Gastroesophageal sphincter (tissue), 4 donors: ENCODE measurements around the gene ZNF354C. TPM values are rescaled to one million over a fixed set of nuclear protein-coding genes. Genes with fewer than 3 reads are reported as not detected.

Experiments
- ATAC-seq: fragments of 150-250 bp; one replicate; pipeline ENCODE4 v1.9.1; 2016; ENCODE audit warnings: mild to moderate bottlenecking, moderate library complexity
- H3K27ac ChIP-seq, 4 donors: fragments of 200-600 bp; sonication (generic) in 3 of 4; 1 replicate in 3 of 4; 2 replicates in 1 of 4; pipeline ENCODE4 v1.5.1; 2016 to 2019
- H3K27me3 ChIP-seq: fragments of 200-600 bp; sonication (generic); one replicate; pipeline ENCODE4 v1.5.1; 2019
- H3K36me3 ChIP-seq, 2 donors: fragments of 200-600 bp; sonication (generic); one replicate each; pipeline ENCODE4 v1.5.1; 2019; ENCODE audit warnings: control low read depth in 1 of 2
- H3K4me1 ChIP-seq, 3 donors: fragments of 200-600 bp; sonication (generic); 1 replicate in 2 of 3; 2 replicates in 1 of 3; pipeline ENCODE4 v1.5.1; 2016 to 2019; ENCODE audit warnings: control low read depth in 2 of 3
- H3K4me3 ChIP-seq, 2 donors: fragments of 200-600 bp; sonication (generic); one replicate each; pipeline ENCODE4 v1.5.1; 2019; ENCODE audit warnings: mild to moderate bottlenecking in 1 of 2, moderate library complexity in 1 of 2
- H3K9me3 ChIP-seq, 3 donors: fragments of 200-600 bp; sonication (generic); one replicate each; pipeline ENCODE4 v1.5.1; 2017 to 2019; ENCODE audit warnings: control low read depth in 2 of 3
- EP300 ChIP-seq: sonication (generic); formaldehyde crosslinking; IDR thresholded peaks from one replicate; pipeline ENCODE4 v1.6.1; 2017; ENCODE audit warnings: antibody characterized with exemption, mild to moderate bottlenecking
- POLR2A ChIP-seq, 2 donors: fragments of 450-650 bp; IDR thresholded peaks; one replicate each; pipeline ENCODE4 v1.6.1; 2017; ENCODE audit warnings: antibody characterized with exemption in 2 of 2, mild to moderate bottlenecking in 2 of 2, moderate library complexity in 1 of 2
- POLR2AphosphoS5 ChIP-seq: sonication (generic); formaldehyde crosslinking; IDR thresholded peaks from one replicate; pipeline ENCODE4 v1.6.1; 2017; ENCODE audit warnings: antibody characterized with exemption
- WGBS, 2 donors: methylation state at CpG; one replicate each; pipeline ENCODE4 v1.1.5; 2018; ENCODE audit warnings: low coverage in 1 of 2; 5-methylcytosine and 5-hydroxymethylcytosine counted together
- total RNA-seq, 4 donors: library from RNA; depleted of rRNA; stranded (reverse); fragments of >200 nt; gene quantifications; one replicate each; pipeline ENCODE4 v1.1.0, GENCODE V29; 2016
- TF ChIP-seq, protein P1 (sequence below), 4 experiments: fragments of 200-600 bp in 2 of 4; fragments of 450-650 bp in 2 of 4; sonication (generic) in 1 of 4; IDR thresholded peaks; one replicate each; pipeline ENCODE4 v1.5.1; 2017 to 2019; ENCODE audit warnings: antibody characterized with exemption in 4 of 4, mild to moderate bottlenecking in 2 of 4, moderate library complexity in 2 of 4

Gene ZNF354C
- total RNA-seq, 4 donors from 2014 or later, result 5.3 to 14.8 (median 6.9) TPM

DNA sequence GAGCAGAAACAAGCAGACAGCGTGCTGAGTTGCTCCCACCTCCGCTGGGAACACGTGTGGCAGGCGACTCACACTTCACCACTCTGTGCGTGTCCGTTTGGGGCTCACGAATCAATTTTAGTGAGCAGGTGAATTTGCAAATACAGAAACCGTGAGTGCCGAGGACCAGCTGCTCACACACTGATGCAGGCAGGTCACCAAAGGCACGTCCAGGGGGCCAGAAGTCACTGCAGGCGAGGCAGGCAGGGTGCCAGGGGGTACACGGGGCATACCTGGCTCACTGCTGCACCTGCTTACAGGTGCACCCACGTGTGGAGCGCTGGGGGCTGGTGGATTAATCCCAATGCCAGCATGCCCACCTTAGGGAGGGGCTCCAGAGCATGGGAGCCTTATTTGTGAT, 68.8 kb downstream of the ZNF354C start:
- WGBS, 2 donors, result 92% methylated on average over 2 to 9 of the region's 14 CpGs
- no peak overlapping the region for H3K4me3 ChIP-seq
- peaks cover 0 to 49% of the 10 kb centered on the region in 2 donors for H3K36me3 ChIP-seq
- H3K27me3 ChIP-seq, result no peaks in the 10 kb centered on the region
- TF ChIP-seq EP300 (no peak), POLR2A (IDR thresholded peaks at IDR 0.05) (no peak), POLR2AphosphoS5 (no peak)
- TF ChIP-seq, protein P1, sequence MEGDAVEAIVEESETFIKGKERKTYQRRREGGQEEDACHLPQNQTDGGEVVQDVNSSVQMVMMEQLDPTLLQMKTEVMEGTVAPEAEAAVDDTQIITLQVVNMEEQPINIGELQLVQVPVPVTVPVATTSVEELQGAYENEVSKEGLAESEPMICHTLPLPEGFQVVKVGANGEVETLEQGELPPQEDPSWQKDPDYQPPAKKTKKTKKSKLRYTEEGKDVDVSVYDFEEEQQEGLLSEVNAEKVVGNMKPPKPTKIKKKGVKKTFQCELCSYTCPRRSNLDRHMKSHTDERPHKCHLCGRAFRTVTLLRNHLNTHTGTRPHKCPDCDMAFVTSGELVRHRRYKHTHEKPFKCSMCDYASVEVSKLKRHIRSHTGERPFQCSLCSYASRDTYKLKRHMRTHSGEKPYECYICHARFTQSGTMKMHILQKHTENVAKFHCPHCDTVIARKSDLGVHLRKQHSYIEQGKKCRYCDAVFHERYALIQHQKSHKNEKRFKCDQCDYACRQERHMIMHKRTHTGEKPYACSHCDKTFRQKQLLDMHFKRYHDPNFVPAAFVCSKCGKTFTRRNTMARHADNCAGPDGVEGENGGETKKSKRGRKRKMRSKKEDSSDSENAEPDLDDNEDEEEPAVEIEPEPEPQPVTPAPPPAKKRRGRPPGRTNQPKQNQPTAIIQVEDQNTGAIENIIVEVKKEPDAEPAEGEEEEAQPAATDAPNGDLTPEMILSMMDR (IDR thresholded peaks at IDR 0.05), result no peak
- no peaks in the 10 kb centered on the region for H3K4me1 ChIP-seq
- ATAC-seq, result no peak
- H3K27ac ChIP-seq, result no peak overlapping the region
- no peaks in the 10 kb centered on the region for H3K9me3 ChIP-seq

- TF ChIP-seq POLR2A (IDR thresholded peaks at IDR 0.05) (no peak), EP300 (no peak), POLR2AphosphoS5 (no peak)
- TF ChIP-seq, protein P1 (IDR thresholded peaks at IDR 0.05), result no peak
- Histone ChIP-seq H3K4me3 (no peak overlapping the region), H3K27me3 (no peaks in the 10 kb centered on the region), H3K27ac (no peak overlapping the region), H3K9me3 (no peaks in the 10 kb centered on the region), H3K36me3 (peaks cover 0 to 46% of the 10 kb centered on the region in 2 donors), H3K4me1 (no peaks in the 10 kb centered on the region)
- ATAC-seq, result no peak
- WGBS, 2 donors, result 73 to 89% methylated on average over 3 to 8 of the region's 18 CpGs
Measured at GRCh38 chr5:179129607-179130071, 69.5 kb downstream of the ZNF354C start.

- no peak overlapping the region for H3K27ac ChIP-seq
- H3K9me3 ChIP-seq, result no peaks in the 10 kb centered on the region
- TF ChIP-seq, protein P1 (IDR thresholded peaks at IDR 0.05), result no peak
- WGBS, 2 donors, result 80 to 92% methylated on average over 2 to 6 of the region's 14 CpGs
- no peaks in the 10 kb centered on the region for H3K4me1 ChIP-seq
- peaks cover 0 to 41% of the 10 kb centered on the region in 2 donors for H3K36me3 ChIP-seq
- H3K4me3 ChIP-seq, result no peak overlapping the region
- no peak for ATAC-seq
- H3K27me3 ChIP-seq, result no peaks in the 10 kb centered on the region
Measured at GRCh38 chr5:179130101-179130681, 70.0 kb downstream of the ZNF354C start.

DNA sequence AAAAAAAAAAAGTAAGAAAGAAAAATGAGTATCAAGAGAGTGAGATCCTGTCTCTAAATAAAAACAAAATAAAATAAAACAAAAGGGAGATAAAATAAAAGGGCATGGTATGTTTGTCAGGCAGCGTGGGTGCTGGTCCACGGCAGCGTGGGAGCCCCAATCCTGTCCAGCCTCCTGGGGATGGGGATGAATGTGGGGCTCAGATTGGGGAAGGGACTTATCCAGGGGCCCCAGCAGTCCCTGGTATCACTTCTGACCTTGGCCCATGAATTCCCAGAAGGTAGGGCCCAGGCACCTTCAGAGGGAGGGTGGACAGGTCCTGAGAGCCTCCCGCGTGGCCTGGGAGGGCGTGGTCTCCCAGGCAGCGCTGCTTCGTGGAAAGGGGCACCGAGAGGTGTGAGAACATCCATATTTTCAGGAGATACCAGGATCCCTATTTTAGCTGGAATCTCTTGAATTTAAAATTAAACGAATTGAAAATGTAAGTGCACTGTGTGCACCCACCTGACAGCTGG, 71.2 kb downstream of the ZNF354C start:
- WGBS, 2 donors, result 78 to 80% methylated on average over 1 to 9 of the region's 10 CpGs
- Histone ChIP-seq H3K27me3 (no peaks in the 10 kb centered on the region), H3K9me3 (no peaks in the 10 kb centered on the region), H3K36me3 (peaks cover 0 to 41% of the 10 kb centered on the region in 2 donors), H3K4me3 (no peak overlapping the region), H3K27ac (no peak overlapping the region), H3K4me1 (no peaks in the 10 kb centered on the region)
- ATAC-seq, result no peak
- TF ChIP-seq, protein P1 (IDR thresholded peaks at IDR 0.05), result no peak
- TF ChIP-seq POLR2AphosphoS5, result no peak
- no peak for TF ChIP-seq EP300
- no peak for TF ChIP-seq POLR2A (IDR thresholded peaks at IDR 0.05)

DNA sequence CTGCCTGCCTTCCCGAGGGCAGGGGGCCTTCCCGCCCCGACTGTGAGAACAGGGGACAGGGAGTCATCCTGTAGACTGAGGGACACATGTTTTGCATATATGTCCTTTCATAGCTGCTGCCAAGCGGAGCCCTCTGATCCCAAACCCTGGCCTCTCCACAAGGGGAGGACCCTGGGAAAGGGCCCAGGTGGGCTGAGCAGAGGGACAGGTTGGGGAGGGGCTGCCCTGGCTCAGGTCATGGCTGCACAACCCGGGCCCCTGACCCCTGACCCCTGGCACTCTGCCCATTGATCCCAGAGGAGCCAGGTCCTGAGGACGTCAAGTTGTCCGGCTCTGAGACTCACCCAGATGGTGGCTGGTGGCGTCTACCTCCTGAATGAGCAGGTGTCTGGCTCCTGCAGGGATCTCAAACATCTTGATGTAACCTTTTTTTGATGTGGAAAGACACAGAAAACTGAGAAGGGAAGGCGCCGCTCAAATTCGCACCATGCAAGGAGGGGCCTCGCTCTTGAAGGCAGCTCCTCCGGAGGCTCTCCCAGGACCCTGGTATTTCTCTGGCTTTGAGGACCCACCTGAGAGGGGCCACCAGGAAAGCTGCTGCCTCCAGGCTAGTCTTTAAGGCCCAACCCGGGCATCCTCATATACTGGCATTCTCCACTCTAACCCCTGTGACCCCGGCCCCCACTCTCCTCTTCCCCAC, 71.9 kb downstream of the ZNF354C start:
- H3K4me1 ChIP-seq, result no peaks in the 10 kb centered on the region
- no peak overlapping the region for H3K4me3 ChIP-seq
- H3K27ac ChIP-seq, result no peak overlapping the region
- no peaks in the 10 kb centered on the region for H3K9me3 ChIP-seq
- H3K27me3 ChIP-seq, result no peaks in the 10 kb centered on the region
- TF ChIP-seq POLR2AphosphoS5, result no peak
- TF ChIP-seq EP300, result no peak
- TF ChIP-seq, protein P1 (IDR thresholded peaks at IDR 0.05), result no peak
- no peak for TF ChIP-seq POLR2A (IDR thresholded peaks at IDR 0.05)
- peaks cover 0 to 40% of the 10 kb centered on the region in 2 donors for H3K36me3 ChIP-seq
- no peak for ATAC-seq
- WGBS, 2 donors, result 83% methylated on average over 1 of the region's 15 CpGs; no CpG with 5 or more reads in 1 of the 2 donors
